K562 (cell line): ENCODE data around the gene SYPL2. TPM values are rescaled to one million over a fixed set of nuclear protein-coding genes. Genes with fewer than 3 reads are reported as not detected.
A peak's percentile ranks its signal among the peaks of the same experiment; 100 is the strongest.

ENCODE experiments used
- ATF3 ChIP-seq, 2 experiments: fragments of 450-650 bp in 1 of 2; sonication (generic) in 1 of 2; formaldehyde crosslinking in 1 of 2; IDR thresholded peaks in 1 of 2; conservative IDR thresholded peaks in 1 of 2; 2 replicates each; pipeline versions ENCODE4 v1.6.1 to v1.8.1; 2016 to 2023; ENCODE audit warnings: mild to moderate bottlenecking in 2 of 2, moderate library complexity in 2 of 2, inconsistent platforms in 1 of 2, missing genetic modification reagents in 1 of 2
- CBFB ChIP-seq: sonication (generic); formaldehyde crosslinking; IDR thresholded peaks from 2 replicates; pipeline ENCODE4 v1.4.0; 2020; ENCODE audit warnings: mild to moderate bottlenecking, missing genetic modification reagents
- CTCFL ChIP-seq: IDR thresholded peaks from 2 replicates; pipeline ENCODE4 v1.6.1; 2011; ENCODE audit warnings: borderline replicate concordance, low read depth, mild to moderate bottlenecking, moderate library complexity, low read length; ENCODE audit not compliant: insufficient read depth, poor library complexity, severe bottlenecking
- DMBX1 ChIP-seq: fragments of 250-450 bp; sonication (Bioruptor Pico); IDR thresholded peaks from 2 replicates; pipeline ENCODE4 v1.8.0; 2022; ENCODE audit warnings: inconsistent platforms, mild to moderate bottlenecking, moderate library complexity, borderline replicate concordance
- ETV1 ChIP-seq: fragments of 450-650 bp; conservative IDR thresholded peaks from 2 replicates; pipeline ENCODE4 v1.6.1; 2016; ENCODE audit warnings: missing genetic modification characterization, control low read depth, low read depth, missing compliant biosample characterization
- GABPB2 ChIP-seq: fragments of 250-450 bp; sonication (Bioruptor Pico); conservative IDR thresholded peaks from 2 replicates; pipeline ENCODE4 v1.5.1; 2021; ENCODE audit warnings: mild to moderate bottlenecking
- HBP1 ChIP-seq: fragments of 450-650 bp; formaldehyde crosslinking; IDR thresholded peaks from 2 replicates; pipeline ENCODE4 v1.4.0; 2022; ENCODE audit warnings: missing genetic modification characterization
- HDAC1 ChIP-seq, 2 experiments: fragments of 450-650 bp; IDR thresholded peaks; 2 replicates each; pipeline ENCODE4 v1.6.1; 2016 to 2017; ENCODE audit warnings: inconsistent platforms in 1 of 2, mild to moderate bottlenecking in 1 of 2, moderate library complexity in 1 of 2
- HDAC2 ChIP-seq: fragments of 450-650 bp; IDR thresholded peaks from 2 replicates; pipeline ENCODE4 v1.6.1; 2016; ENCODE audit warnings: mild to moderate bottlenecking
- HMG20B ChIP-seq: fragments of 250-450 bp; sonication (Bioruptor Pico); IDR thresholded peaks from 2 replicates; pipeline ENCODE4 v1.5.0; 2021; ENCODE audit warnings: mild to moderate bottlenecking
- HOMEZ ChIP-seq: fragments of 250-450 bp; sonication (Bioruptor Pico); IDR thresholded peaks from 2 replicates; pipeline ENCODE4 v1.4.0; 2020; ENCODE audit warnings: mild to moderate bottlenecking, moderate library complexity
- MAX ChIP-seq: sonication (generic); formaldehyde crosslinking; IDR thresholded peaks from 2 replicates; pipeline ENCODE4 v1.9.0; 2022; ENCODE audit warnings: mild to moderate bottlenecking, missing genetic modification reagents
- PPARD ChIP-seq: fragments of 250-450 bp; sonication (Bioruptor Pico); IDR thresholded peaks from 2 replicates; pipeline ENCODE4 v1.8.0; 2022; ENCODE audit warnings: inconsistent platforms, mild to moderate bottlenecking, moderate library complexity
- RCOR1 ChIP-seq, 2 experiments: IDR thresholded peaks; 2 replicates each; pipeline ENCODE4 v1.6.1; 2012; ENCODE audit warnings: low read depth in 2 of 2, low read length in 2 of 2, borderline replicate concordance in 1 of 2, improper control_type of control experiment in 1 of 2
- SETDB1 ChIP-seq: IDR thresholded peaks from one replicate; pipeline ENCODE4 v1.6.1; 2012; ENCODE audit warnings: low read length, control low read depth, inconsistent platforms
- ZC3H8 ChIP-seq: fragments of 450-650 bp; IDR thresholded peaks from 2 replicates; pipeline ENCODE4 v1.6.1; 2017
- ZNF740 ChIP-seq, 3 experiments: fragments of 200-800 bp in 1 of 3; sonication (Bioruptor generic) in 1 of 3; sonication (generic) in 1 of 3; formaldehyde crosslinking in 1 of 3; IDR thresholded peaks; 2 replicates each; pipeline versions ENCODE4 v1.6.1 to v1.8.0; 2016 to 2022; ENCODE audit warnings: mild to moderate bottlenecking in 2 of 3, missing compliant biosample characterization in 2 of 3, missing genetic modification characterization in 2 of 3, missing genetic modification reagents in 1 of 3
- ZNF778 ChIP-seq: fragments of 450-650 bp; formaldehyde crosslinking; IDR thresholded peaks from 2 replicates; pipeline ENCODE4 v1.4.0; 2020; ENCODE audit warnings: mild to moderate bottlenecking, moderate library complexity
- ZSCAN32 ChIP-seq: fragments of 450-650 bp; formaldehyde crosslinking; IDR thresholded peaks from 2 replicates; pipeline ENCODE4 v1.4.0; 2020; ENCODE audit warnings: mild to moderate bottlenecking, moderate library complexity
- polyA plus RNA-seq, 8 experiments: library from polyadenylated mRNA; depleted of rRNA in 4 of 8; stranded (reverse) in 5 of 8; unstranded in 3 of 8; fragments of >200 nt; fragmentation: Nextera tagmentation in 2 of 8; fragmentation: Illumina TruSeq in 1 of 8; extraction: Ambion mirVana in 2 of 8; extraction: Trizol in 1 of 8; gene quantifications; 2 replicates each; pipeline versions ENCODE4 v1.2.1 to v1.2.3, GENCODE V29; 2011 to 2014; ENCODE audit warnings: inconsistent platforms in 1 of 8, missing spikeins in 1 of 8
- total RNA-seq, 7 experiments: library from RNA; depleted of rRNA in 6 of 7; stranded (reverse); fragments of >200 nt in 6 of 7; fragmentation: Illumina TruSeq in 2 of 7; extraction: Trizol in 2 of 7; gene quantifications; 2 replicates each; pipeline versions ENCODE4 v1.2.1 to v1.2.3, GENCODE V29; 2011 to 2021; ENCODE audit warnings: low replicate concordance in 1 of 7

SYPL2 gene
- total and polyA plus RNA-seq, 9 of the 15 experiments (the other 6 are each of a cell fraction or from before 2014, with no cell fraction given): 0.03 to 0.20 (median 0.07) TPM; not detected in 2

GRCh38 chr1:109478806-109479205 lies 12.5 kb downstream of the SYPL2 start (continued):
- TF ChIP-seq ZNF740 (CRISPR knock-in tag; IDR thresholded peaks at IDR 0.05): no peak
- TF ChIP-seq ZNF740 (tag; IDR thresholded peaks at IDR 0.05): no peak
- TF ChIP-seq CTCFL: peak; percentile 54
- no peak for TF ChIP-seq DMBX1 (CRISPR knock-in tag)
- TF ChIP-seq MAX (CRISPR knock-in tag): peak; percentile 75
- no peak for TF ChIP-seq ZC3H8
- TF ChIP-seq HBP1 (CRISPR knock-in tag): no peak
- no peak for TF ChIP-seq ZNF778 (CRISPR knock-in tag)
- no peak for TF ChIP-seq HMG20B (CRISPR knock-in tag)
- TF ChIP-seq HOMEZ (CRISPR knock-in tag): no peak
- TF ChIP-seq ETV1: no peak; the same call in 1 of the 2 replicates
- no peak for TF ChIP-seq CBFB (CRISPR knock-in tag)
- TF ChIP-seq HDAC2: peak; percentile 44; the same call in 1 of the 2 replicates
- TF ChIP-seq ZSCAN32: no peak
- peak in 1 of 2 experiments; percentile 66; a peak in 2 of 4 replicates for TF ChIP-seq HDAC1 (IDR thresholded peaks at IDR 0.05)
- no peak for TF ChIP-seq ATF3 (IDR thresholded peaks at IDR 0.05)
- no peak for TF ChIP-seq ATF3 (CRISPR knock-in tag; conservative IDR thresholded peaks at IDR 0.05)
- no peak for TF ChIP-seq PPARD (CRISPR knock-in tag)
- TF ChIP-seq SETDB1: no peak
- no peak for TF ChIP-seq GABPB2 (CRISPR knock-in tag)
- TF ChIP-seq RCOR1 (IDR thresholded peaks at IDR 0.05; ENCODE audit: borderline replicate concordance in 1 of 2, low read depth in 2 of 2, low read length in 2 of 2): peak in 1 of 2 experiments; percentile 51; a peak in 1 of 4 replicates
